GM12872 (cell line): ENCODE measurements around the gene PNMA8C.

Experiments
- TF ChIP-seq, protein P1 (sequence below): IDR thresholded peaks from 3 replicates; pipeline ENCODE4 v1.5.1; 2011; ENCODE audit warnings: low read depth, mild to moderate bottlenecking, low read length, moderate library complexity; ENCODE audit not compliant: insufficient read depth

The PNMA8C gene

DNA sequence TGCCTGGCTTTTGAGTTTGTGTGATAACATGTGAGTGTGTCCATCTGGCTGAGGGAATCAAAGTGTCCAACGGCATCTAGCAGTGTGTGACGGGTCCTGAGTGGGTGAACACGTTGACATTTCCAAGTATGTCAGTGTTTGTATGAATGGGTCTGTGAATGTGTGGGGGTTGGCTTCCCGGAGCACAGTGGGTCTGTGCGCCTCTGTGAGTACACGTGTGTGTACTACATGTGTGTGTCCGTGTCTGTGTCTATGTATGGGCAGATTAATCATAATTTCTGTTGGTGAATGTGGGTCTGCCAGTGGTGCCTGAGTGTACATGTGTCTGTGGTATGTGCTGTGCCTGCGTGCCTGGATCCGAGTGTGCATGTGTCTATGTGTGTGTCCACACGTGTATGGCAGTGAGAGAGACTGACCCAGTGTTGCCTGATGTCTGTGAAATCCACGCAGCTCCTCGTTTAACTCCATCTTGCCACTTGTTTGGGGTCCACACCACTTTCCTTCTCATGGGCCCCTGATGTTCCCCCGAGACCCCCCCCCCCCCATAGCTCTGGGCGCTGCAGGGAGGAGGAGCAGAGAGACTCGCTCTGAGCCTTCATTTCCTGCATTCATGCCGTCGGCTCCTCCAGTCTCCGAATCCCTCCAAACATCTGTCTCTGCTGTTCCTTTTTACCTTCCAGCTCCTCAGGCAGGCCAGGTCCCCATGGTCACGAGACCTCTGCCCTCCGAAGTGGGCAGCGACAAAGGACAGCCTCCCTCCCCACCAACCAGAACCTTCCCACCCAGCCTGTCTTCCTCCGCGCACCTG is 20.7 kb downstream of the PNMA8C start:
- TF ChIP-seq, protein P1, sequence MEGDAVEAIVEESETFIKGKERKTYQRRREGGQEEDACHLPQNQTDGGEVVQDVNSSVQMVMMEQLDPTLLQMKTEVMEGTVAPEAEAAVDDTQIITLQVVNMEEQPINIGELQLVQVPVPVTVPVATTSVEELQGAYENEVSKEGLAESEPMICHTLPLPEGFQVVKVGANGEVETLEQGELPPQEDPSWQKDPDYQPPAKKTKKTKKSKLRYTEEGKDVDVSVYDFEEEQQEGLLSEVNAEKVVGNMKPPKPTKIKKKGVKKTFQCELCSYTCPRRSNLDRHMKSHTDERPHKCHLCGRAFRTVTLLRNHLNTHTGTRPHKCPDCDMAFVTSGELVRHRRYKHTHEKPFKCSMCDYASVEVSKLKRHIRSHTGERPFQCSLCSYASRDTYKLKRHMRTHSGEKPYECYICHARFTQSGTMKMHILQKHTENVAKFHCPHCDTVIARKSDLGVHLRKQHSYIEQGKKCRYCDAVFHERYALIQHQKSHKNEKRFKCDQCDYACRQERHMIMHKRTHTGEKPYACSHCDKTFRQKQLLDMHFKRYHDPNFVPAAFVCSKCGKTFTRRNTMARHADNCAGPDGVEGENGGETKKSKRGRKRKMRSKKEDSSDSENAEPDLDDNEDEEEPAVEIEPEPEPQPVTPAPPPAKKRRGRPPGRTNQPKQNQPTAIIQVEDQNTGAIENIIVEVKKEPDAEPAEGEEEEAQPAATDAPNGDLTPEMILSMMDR: no peak

DNA sequence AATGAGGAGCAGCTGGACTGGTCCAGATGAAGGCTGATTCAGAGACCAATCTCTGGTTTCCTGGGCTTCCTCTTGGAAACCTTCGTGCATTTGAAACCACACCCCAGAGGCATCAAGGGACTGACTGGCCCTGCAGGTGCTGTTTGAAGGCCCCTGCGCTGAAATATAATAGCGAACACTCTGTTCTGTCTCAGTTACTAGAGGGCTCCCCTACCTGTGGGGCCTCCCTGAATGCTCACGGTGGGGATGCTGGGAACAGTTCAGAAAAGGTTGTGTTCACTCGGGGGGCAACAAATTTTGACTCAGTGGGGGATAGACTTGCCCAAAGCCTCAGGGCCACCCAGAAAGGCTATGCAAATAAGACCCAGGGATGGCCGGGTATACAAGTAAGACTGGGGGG is 21.8 kb downstream of the PNMA8C start:
- TF ChIP-seq, protein P1: no peak

DNA sequence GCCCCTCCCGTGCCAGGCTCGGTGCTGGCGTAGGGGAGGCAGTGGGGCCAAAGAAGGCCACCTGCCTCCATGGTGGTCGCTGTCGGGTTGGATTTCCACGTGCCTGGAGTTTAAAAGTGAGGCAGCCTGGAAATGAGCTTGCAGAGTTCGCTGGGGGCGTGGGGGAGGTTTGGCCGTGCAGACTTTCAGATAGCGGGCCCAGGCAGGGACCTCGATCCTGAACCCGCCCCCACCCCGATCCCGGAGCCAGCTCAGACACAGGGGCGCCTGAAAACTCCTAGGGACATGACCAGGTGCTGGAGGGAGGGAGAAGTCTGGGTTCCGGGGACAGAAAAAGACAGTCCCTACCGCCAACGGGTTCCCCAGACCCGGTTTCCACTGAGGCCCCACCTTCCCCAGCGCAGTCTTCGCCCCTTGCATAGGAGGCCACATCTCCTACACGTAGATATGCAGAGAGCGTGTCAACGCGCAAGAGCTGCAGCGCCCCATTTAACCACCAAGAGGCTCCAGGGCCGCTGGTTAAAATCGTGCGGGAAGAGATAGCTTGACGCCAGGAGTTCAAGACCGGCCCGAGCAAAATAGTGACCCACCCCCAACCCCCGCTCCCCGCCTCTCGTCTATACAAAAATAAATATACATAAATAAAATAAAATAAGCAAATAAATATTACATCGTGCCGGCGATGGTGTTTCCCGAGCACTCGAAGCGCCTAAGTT is 23.8 kb downstream of the PNMA8C start:
- TF ChIP-seq, protein P1: 0 out of 3 replicates have a peak, but pooled peaks have one; percentile 4

DNA sequence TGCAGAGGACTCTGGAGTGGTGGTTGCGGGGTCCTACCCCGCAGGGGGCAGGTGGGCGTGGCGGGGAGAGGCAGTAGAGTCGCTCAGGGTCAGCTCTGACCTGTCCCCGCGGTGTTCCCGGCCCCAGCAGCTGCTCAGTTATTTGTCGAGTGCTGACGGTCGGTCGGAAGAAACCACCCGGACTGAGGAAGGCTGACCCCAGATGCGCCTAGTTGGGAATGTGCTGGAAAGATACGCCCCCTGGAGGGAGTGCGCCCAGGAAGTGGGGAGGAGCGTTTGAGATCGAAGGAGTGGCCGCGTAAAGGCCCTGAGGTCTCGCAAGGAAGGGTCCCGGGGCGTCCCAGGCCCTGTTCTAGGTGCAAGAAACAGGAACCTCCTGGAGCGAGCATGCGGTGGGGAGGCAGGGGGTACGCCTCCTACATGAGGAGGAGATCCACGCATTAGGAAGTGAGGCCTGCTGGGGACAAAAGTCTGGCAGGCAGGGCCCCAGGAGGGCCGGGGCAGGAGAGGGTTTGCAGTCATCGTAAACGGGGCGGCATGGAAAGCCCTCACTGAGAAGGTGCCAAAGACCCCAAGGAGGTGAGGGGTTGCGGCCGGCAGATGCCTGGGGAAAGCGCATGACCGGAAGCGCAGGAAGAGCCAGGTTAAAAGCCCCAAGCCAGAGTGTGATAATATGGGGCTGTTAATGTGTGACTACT is 24.5 kb downstream of the PNMA8C start:
- TF ChIP-seq, protein P1: no peak

DNA sequence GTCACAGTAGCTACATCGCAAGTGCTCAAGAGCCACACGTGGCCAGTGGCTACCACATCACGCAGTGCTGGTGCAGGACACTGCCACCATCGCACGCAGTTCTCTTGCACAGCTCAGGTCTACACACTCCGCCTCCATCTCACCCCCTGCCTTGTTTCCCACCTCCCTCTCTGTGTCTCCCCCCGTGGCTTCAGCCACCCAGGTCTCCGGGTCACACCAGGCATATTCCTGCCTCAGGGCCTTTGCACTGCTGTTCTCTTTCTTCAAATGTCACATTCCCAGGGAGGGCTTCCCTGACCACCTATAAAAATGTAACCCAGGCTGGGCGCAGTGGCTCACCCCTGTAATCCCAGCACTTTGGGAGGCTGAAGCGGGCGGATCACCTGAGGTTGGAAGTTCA is 26.0 kb downstream of the PNMA8C start:
- TF ChIP-seq, protein P1: no peak

DNA sequence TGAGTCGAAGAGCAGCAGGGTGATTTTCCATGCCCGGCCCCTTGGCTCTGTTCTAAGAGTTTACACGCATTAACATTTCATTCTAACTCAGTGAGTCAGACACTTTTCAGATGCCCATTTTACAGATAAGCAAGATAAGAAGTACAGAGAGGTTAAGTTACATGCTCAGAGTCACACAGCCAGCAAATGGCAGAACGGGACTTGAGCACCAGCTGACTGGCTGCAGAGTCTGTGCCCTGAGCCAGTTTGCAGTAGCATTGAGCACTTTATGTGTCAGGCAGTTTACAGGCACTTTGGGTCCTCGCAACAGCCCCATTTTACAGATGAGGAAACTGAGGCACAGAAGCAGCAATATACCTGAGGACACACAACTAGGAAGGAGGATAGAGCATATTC is 34.3 kb downstream of the PNMA8C start:
- TF ChIP-seq, protein P1: no peak
